Activated CD8-positive, alpha-beta memory T cell treated with anti-CD3 and anti-CD28 coated beads, Interleukin-2, amount 50 U/mL, for 4 hours (primary cell): ENCODE measurements around the gene RTP2.

Source experiments
- DNase-seq: peaks from one replicate; pipeline ENCODE4 v3.0.0-alpha.2; 2020

Gene RTP2, protein sequence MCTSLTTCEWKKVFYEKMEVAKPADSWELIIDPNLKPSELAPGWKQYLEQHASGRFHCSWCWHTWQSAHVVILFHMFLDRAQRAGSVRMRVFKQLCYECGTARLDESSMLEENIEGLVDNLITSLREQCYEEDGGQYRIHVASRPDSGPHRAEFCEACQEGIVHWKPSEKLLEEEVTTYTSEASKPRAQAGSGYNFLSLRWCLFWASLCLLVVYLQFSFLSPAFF

DNA sequence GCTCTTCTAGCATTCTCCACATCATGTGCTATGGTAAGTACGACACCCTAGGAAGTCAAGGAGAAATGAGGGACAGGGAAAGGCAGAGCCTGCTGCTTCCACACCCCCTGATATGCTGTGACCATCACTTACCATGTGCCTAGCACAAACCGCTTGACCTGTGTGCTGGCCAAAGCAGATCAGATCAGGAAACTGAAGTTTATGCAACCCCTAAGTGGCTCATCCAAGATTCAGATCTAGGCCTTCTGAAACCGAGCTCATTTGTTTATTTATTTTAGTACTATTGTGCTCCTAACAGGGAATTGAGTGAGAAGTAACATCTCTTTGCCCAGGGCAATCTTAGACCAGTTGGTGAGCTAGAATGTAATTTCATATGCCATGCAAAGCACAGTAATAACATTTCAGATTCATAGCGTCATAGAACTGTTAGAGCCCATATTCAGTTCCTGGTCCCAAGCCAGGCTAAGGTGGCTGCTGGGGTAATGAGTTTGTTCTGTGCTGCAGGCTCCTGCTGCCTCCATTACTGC is at the start of gene RTP2:
RTP2 (minus strand) TSS at position 51 of the 527 bp plus-strand sequence. CDS start 429 bp downstream, outside the sequence.
- DNase-seq = no peak

DNA sequence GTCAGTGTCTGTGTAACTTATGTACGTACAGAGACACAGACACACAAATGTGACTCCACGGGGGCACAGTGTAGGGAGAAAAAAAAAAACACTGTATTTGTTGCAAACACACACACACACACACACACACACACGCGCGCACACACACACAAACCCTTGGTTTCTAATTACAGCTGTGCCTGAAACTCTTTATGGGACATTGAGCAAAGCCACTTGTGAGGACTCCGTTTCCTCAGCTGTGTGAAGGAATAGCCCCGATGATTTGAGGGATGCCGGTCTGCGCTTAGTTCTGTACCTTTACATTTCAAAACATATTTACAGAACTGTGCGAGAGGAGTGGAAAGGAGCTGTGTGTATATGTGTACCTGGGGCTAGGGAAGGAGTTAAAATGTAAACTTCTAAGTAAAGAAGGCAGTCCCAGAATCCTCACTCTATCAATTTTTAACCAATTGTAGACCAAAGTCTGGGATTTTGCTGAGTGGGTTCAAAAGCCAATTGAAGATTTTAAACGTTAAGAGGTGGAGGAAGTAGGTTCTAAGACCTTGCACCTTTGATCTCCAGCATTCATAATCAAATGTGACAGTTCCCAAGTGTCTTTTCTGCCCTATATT is 48.3 kb upstream of the RTP2 start:
- no peak for DNase-seq

DNA sequence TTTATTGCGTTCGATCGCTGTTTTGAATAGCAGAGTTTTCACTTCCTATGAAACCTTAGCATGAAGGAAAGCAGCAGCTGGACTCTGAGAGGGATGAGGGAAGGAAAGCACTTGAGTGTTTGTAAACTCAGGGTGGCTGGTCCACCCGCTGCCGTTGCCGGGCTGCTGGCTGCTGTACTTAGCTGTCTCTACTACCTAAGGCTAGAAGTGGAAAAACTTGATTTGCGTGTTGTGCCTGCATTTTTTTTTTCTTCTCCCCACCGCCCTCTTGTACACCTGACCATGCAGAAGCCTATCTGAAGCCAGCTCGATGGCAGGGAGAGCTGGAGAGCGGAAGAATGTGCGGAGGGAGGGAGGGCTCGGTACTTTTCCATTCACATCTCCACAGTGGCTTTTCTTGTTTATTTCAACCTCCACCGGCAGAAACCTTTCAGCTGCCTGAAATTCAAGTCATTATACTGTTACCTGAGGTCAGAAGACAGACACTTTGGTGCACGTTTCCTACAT is 47.7 kb upstream of the RTP2 start:
- DNase-seq = no peak

DNA sequence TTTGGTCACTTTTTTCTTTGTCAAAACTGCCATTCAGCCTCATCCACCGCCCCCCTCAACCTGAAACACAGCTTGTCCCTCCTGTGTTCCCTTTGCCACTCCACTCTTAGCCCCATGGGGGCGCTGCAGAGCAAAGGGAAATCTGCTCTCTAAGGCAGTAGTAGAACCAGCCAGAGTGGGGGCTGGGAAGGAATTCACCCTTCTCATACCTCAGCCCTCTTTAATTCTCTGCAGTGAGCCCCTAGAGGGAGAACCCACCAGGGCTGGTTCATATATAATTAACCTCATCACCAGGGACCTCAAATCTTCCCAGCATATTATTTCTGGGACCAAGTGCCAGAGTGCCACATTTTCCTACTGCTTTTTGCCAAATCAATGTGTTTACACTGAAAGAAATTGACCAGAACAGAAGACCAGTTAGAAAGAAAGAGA is 45.7 kb upstream of the RTP2 start:
- peak; percentile 91 for DNase-seq

DNA sequence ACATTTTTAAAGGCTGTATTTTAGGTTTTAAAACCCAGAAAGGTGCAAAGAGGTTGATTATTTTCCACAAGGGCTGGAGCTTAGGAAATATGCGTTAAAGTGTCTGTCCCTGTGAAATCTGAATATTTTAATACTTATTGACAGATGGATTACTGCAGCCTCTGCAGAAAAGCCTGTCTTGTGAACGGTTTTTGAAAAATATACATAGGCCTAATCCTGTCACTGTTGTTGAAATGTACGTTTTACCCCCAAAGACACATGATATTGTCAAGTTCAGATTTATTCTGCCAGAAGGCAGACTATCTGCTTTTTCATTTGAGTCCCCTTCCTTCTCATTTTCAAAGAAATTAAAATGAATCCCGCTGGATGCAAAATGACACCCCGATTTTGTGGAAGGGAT is 45.1 kb upstream of the RTP2 start:
- DNase-seq = no peak

DNA sequence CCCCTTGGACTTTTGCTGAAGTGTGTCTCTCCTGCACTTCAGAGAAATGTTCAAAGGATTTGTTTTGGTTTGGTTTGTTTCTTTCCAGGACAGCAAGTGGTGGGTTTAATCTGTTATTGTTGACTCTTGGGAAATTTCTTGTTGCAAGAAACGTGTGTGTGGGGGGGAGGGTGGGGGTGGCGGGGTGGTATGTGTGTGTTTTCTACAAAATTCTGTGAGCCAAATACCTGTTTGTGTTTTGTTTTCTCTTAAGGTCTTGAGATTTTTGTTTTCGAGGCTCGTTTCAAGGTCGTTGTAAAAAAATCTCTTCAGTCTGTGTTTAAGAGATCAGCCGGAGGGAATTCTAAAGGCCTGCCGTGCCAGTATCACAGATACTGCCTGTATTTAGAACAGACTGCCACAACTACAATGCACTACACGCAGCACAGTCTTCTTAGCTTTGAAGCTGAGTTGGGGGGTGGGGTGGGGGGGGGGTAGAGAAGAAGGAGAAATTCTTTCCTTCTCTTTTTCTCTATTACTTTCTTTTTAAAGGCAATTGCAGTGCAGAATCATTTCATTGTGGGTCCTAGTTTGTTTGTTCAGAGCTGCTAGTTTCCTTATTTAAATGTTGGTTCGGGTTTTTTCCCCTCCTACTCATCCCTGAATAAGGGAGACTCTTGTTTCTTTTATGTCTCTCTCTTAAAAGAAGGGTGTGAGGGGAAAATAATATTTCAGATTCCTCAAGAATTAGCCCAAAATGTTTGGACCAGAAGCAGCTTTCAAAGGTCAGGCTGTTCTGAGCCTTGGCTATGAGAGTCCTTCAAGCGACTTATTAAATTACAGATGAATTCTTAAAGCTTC is 44.3 kb upstream of the RTP2 start:
- no peak for DNase-seq

DNA sequence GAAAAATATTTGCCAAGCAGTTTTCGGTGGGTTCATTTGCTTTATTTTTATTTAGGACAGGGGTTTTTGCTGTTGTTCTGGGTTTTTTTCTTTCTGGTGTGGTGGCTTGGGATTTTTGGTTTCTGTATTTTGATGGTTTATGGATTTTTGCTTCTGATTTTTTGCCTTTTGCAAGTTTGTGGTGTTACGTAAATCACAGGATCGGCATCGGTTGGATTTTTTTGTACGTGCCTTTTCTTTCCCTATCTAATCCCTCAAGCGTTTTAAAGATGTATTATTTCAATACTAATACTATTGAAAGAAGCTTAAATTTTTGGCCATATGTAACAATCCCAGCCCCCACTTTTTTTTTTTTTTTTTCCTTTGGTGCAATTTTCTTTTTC is 43.7 kb upstream of the RTP2 start:
- DNase-seq = no peak

DNA sequence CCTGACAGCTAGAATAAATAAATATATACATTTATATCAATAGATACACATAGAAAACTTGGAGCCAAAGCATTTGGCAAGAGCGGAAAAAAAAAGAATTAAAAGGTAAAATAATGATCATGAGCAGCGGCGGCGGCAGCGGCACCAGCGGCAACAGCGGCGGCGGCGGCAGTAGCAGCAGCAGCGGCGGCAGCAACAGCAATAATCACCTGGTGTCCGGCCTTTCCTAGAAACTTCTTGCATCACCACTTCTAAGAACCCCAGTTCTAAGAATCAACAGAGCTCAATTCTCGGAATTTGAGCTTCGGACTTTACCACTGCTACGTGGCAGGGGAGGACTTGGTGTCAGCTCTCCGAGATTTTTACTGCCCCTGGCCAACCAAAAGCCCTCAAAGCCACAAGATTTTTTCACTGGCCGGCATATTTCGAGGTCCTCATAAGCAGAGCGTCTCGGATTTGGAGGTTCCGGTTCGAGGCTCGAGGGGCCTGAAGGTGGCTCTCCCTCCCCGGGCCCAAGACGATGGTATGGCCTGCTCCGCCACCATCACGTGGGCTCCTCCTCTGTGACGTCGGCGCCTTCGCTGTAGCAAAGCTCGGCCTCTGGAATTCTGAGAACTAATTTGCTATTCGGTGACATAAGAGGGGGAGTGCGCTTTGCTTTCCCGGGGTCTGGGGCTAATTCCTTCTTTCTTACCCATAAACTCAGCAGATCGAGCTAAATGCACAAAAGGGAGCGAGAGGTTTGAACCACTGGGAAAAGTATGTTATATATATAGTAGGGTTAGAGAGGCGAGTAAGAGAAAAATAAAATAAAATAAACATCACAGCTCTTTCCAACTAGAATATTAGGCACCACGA is 43.1 kb upstream of the RTP2 start, which contains the start of gene BCL6:
BCL6 (minus strand) TSS at position 268 of the 858 bp plus-strand sequence. CDS start 11,775 bp downstream, outside the sequence.
- DNase-seq = peak; percentile 83

DNA sequence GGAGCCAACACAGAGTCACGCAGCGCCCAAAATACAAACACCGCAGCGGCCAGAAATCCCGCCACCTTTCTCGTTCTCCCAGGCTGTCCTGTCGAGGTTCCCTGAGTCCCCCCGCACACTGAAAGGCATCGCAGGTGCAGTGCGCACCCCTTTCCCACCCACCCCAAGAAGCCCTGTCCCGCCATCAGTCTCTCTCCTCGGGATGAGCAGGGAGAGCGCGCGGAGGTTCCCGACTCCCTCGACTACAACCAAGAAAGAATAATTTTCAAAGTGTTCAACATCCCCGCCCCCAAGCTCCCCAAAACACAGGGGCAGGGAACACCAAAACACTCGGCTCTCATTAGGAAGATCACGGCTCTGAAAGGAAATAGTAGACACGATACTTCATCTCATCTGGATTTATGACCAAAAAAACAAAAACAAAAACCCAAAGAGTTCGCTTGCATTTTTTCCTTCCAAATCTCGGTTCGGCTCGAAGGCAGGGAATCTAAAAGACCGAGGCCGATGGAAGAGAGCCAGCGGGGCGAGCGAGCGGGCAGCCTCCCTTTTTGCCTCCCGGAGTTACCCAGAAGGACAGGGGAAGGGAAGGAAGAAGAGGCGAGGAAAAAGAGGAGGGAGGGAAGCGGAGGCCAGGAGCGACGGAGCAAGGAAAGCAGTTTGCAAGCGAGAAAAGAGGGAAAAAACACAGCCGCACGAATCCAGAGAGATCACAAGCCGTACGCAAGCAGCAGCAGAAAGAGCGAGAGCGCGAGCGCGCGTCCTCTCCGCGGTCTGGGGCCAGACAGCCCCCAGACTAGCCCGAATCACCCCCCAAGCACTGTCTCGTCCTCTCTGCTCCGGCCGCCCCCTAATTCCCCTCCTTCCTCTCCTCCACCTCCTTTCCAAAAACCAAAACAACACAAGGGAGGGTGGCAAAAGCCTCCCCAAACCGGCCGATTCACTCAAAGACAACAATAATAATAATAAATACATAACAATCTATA is 42.1 kb upstream of the RTP2 start:
- peak; percentile 57 for DNase-seq

DNA sequence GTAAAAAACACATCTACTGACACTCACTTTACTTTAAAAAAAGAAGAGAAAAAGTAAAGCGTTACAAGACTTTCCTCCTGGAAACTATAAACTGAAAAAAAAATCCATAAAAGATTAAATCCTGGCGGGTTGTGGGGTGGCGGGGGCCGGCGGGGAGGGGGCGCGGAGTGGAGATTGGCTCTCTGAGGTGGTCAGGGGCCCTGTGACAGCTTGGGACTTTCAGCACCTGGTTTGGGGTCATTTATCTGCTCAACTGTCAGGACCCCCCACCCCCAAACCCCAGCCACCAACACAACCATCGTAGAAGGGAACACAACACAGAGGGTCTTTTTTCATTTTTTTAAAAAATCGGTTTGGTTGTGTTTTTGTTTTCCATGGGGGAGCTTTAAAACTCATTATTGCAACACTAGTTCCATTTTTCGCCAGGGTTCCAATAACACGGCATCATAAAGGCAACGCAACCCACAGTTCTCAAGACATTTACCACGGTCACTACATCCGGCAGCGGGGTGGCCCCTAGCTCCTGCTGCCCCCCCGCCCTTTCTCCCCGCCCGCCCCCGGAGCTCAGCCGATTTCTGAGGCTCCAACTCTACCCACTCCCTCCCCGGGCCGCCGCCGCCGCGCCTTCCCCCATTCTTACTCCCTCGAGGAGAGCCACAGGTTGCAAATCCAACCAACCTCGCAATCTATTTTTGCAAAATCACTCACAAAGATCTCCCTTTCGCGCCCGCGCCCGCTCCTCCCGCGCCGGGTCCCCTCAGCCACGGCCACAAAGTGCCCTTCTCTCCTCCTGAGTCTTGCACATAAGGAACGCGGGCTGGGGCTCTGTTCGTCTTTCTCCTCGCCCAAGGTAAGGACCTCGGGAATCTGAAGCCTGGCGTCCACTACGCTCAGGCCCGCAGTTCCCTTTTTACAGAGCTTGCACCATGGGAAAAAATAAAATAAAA is 41.1 kb upstream of the RTP2 start:
- peak; percentile 59 for DNase-seq

DNA sequence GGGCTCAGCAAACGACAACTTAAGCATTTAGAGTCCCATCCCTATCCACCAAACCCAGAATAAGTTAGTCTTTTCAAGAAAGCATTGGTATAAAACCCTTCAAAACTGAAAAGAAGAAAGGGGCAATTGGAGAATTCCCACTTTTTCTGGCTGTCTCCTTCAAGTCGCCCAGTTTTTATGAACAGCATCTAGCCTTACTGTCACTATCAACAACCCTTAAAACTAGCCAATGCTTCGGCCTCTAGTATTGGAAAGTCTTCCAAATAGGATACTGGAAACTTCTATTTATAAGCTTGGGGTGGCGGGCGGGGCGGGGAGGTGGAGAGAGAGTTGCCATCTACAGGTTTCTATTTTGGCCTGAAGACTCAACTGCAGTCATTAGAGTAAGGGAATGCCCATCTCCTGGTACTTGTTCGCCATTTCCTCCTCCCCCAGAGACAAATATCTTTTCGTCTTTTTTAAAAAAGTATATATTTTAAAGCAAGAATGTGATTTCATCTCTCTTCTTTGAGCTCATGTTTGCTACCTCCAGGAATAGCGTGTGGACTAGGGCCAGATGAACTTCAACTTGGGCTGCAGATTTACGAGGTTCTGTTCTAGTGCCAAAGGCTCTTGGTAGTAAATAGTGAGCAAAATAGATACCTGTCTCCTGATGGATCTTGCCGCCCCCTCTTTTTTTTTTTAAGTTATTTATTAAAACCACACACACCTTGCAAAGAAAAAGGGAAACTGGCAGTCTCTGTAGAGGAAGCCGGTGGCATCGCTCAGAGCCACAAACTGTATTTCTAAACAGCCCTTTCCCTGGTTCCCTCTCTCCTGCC is 40.2 kb upstream of the RTP2 start:
- DNase-seq = no peak

DNA sequence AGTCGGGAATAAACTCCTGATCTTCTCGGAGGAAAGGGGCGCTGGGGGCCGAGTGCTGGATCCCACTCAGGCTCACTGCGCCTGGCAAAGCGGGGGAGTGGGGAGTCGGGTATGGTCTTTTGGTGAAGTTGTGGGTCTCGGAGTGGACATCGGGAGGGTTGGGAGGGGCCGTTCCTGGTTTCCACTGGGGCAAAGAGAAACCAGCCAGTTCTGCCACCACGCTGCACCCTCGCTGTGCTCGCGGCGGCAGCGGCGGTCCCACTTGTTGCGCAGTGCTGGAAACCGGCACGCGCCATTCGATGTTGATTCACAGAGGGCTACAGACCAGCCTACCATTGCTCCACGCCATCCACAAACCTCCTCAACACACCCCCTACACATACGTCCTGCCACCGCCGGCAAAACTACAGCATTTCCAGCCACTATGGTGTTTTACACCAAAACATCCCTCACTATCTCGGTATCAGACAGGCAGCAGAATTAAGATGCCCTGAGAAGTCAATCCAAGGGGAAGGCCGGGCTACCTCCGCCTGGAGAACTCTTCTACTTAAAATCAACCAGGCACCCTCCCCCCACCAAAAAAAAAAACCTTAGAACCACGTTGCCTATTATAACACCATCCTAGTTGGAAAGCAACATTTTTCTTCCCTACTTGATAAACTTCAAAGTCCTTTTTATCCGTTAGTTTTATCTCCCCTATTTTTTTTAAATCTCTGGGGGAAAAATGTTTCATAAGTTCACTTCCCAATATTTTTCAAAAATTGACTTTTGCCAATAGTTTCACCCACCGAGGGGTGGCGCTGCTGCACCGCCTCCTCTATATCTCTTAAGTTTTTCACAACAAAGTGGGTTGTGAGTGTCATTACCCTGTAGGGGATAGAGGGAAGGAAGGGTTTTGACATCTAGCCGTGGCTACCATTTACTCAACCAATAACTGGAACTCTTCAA is 39.3 kb upstream of the RTP2 start:
- DNase-seq = peak; percentile 76

DNA sequence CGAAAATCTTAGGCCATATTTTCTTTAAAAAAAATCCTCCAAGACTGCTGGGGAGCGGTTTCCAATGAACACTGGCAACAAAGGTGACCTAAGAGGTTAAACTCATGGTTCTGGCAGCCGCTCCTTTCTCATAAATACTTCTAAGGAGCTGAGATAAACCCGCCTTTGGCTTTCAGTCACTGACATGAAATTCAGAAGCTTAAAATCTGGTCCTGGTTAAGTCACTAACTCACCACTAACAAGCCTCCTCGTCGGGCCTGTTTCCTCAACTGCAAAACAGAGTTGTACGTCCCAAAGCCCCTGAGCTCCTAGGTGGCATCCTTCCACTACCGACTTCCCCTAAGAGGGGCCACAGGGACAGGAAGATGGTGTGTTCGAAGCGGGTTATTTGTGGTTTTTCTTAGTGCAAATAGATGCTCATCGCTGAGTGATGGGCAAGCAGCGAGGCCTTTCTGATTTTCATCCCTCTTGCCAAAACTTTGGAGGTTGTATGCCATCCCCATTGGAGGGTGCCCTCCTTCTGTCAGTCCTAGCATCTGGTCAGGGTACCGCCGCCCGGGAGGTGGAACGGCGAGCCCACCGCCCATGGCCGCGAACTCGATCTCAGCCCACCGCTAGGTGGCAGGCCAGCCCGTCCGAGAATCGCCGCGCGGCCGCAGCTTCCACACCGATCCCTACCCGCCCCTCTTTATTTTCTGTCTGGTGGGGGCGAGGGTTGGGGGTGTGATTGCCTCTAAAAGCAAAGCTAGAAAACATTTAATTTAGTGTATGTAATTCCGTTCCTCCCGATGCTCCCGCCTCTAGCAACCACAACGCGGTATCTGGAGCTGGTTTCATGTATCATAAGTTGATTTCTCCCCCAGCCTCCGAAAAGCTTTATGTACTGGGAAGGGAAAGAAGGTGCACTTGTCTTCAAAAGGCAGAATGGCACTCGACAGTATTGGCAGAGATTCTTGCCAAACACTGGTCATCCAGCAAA is 38.4 kb upstream of the RTP2 start:
- DNase-seq = peak; percentile 74

DNA sequence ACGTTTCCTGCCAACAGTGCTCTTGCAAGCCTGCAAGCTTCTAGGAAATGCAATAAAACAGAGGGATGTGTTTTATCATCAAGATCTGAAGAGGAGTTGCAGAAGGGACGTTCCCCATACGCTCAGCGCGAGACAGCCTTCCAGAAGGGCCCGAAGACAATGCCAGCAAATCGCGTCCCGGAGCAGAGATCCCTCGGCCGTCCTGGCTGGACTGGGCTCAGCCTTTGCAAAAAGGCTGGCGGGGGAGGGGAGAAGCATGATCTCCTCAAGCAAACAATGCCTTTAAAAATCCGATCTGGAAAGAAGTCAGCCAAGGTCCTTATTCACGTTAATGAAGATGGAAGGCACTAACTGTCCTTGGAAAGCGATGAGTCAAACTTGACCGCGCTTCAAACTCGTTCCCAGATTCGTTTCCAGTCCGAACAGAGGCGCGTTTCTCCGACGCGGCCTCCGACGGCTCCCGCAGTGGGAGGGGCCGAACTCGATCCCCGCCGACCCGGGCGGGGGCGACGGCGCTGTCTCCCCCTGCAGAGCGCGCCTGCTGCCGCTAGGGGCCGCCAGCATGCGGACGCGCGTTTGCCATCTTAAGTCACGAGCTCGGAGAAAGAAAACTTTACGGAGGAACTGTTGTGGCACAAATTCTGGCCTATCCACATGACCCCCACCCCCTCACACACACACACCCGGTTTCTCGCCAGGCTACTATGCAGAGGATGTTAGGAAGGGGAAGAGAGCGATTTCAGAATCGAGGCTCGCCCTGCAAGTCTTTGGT is 37.4 kb upstream of the RTP2 start:
- peak; percentile 81 for DNase-seq

DNA sequence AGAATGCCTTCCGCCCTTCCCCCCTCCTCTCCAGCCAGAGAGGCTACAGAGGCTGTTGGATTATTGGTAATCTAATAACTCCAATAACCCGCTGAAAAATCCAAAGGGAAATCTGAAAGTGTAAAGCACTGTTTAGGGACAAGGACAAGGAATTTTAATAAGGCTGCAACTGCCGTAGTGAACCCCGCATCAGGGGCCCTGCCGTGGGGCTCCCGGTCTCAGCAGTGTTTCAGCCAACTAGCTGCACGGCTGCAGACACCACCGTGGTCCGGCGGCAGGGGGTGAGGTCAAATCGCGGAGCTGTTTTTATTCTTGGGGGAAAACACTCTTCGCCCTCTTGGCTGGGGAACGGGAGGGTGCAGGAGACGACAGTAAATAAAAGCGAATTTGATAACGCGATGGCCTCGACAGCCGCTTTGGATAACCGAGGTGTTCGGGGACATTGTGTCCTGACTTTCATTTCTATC is 36.8 kb upstream of the RTP2 start:
- DNase-seq = peak; percentile 38
